Measurements from ENCODE around the gene RAB15. TPM values are rescaled to one million over a fixed set of nuclear protein-coding genes. Genes with fewer than 3 reads are reported as not detected.
A peak's percentile ranks its signal among the peaks of the same experiment; 100 is the strongest.

RAB15 gene
- total and polyA plus RNA-seq, 12 donors: 8.2 to 94.3 (median 31.6) TPM

GRCh38 chr14:64937821-64938193 lies 34.3 kb downstream of the RAB15 start:
- TF ChIP-seq CTCF (IDR thresholded peaks at IDR 0.05): peak in 8 of 9 donors; percentile 12 to 48 (median 34)
- Histone ChIP-seq H3K27me3 (no peaks in the 10 kb centered on the region), H3K4me1 (peaks cover 0 to 30% (median 24%) of the 10 kb centered on the region in 9 donors), H3K4me3 (no peak overlapping the region), H3K36me3 (peaks cover 0 to 94% (median 9%) of the 10 kb centered on the region in 9 donors), H3K9me3 (no peaks in the 10 kb centered on the region), H3K27ac (peak overlapping the region in 3 of 10 donors; percentile 6 to 65 (median 16))
- 89 to 96% methylated on average over 1 of the region's 1 CpG for WGBS, 2 donors
- DNase-seq (no peak), ATAC-seq (peak in 3 of 8 donors; percentile 5 to 51 (median 47))
- intact Hi-C loops (cut with DNase I): no loop called here

- intact Hi-C loops (cut with DNase I): no loop called here
- Histone ChIP-seq H3K27ac (peak overlapping the region in 9 of 10 donors; percentile 6 to 65 (median 42)), H3K9me3 (no peaks in the 10 kb centered on the region), H3K27me3 (no peaks in the 10 kb centered on the region), H3K4me1 (peaks cover 0 to 30% (median 24%) of the 10 kb centered on the region in 9 donors), H3K4me3 (no peak overlapping the region), H3K36me3 (peaks cover 0 to 97% (median 14%) of the 10 kb centered on the region in 9 donors)
- DNase-seq (no peak), ATAC-seq (peak in 7 of 8 donors; percentile 56 to 86 (median 66))
- WGBS, 2 donors: 10 to 13% methylated on average over 1 of the region's 1 CpG
- no peak for TF ChIP-seq CTCF (IDR thresholded peaks at IDR 0.05)
Measured at GRCh38 chr14:64937171-64937820, 34.8 kb downstream of the RAB15 start.

- 84 to 93% methylated on average over 2 of the region's 2 CpGs for WGBS, 2 donors
- no peak for DNase-seq
- ATAC-seq: no peak
- intact Hi-C loops (cut with DNase I): no loop called here
- Histone ChIP-seq H3K9me3 (no peaks in the 10 kb centered on the region), H3K27me3 (no peaks in the 10 kb centered on the region), H3K4me1 (peaks cover 0 to 41% (median 30%) of the 10 kb centered on the region in 9 donors), H3K4me3 (no peak overlapping the region), H3K27ac (peak overlapping the region in 6 of 10 donors; percentile 10 to 61 (median 22)), H3K36me3 (peaks cover 0 to 97% (median 19%) of the 10 kb centered on the region in 9 donors)
- no peak for TF ChIP-seq CTCF (IDR thresholded peaks at IDR 0.05)
Measured at GRCh38 chr14:64935508-64935907, 36.6 kb downstream of the RAB15 start.

- peaks cover 0 to 94% (median 19%) of the 10 kb centered on the region in 9 donors for H3K36me3 ChIP-seq
- no peak for ATAC-seq
- intact Hi-C loops (cut with DNase I): no loop called here
- no peaks in the 10 kb centered on the region for H3K9me3 ChIP-seq
- H3K27me3 ChIP-seq: no peaks in the 10 kb centered on the region
- H3K4me1 ChIP-seq: peaks cover 4 to 51% (median 39%) of the 10 kb centered on the region in 9 donors
- H3K4me3 ChIP-seq: no peak overlapping the region
- no peak for DNase-seq
- WGBS, 2 donors: 38 to 55% methylated on average over 1 of the region's 1 CpG
- H3K27ac ChIP-seq: peak overlapping the region in 2 of 10 donors; percentile 22 to 61
- no peak for TF ChIP-seq CTCF (IDR thresholded peaks at IDR 0.05)
Measured at GRCh38 chr14:64934338-64934929, 37.7 kb downstream of the RAB15 start.
